HEK293 (cell line): ENCODE results near the gene LRRC4C.

Experiments used
- CTCF ChIA-PET: fragments of 350-600 bp; formaldehyde crosslinking; extraction: SDS; loops from one replicate; lab custom pipeline; 2021; ENCODE audit warnings: antibody characterized with exemption; lab: Yijun Ruan, JAX
- POLR2A ChIA-PET: fragments of 300-600 bp; formaldehyde crosslinking; extraction: SDS; loops from one replicate; lab custom pipeline; 2020; ENCODE audit warnings: antibody characterized with exemption, inconsistent platforms; lab: Yijun Ruan, JAX
- H3K27ac ChIP-seq: fragments of 200-500 bp; sonication (Bioruptor generic); 2 replicates; pipeline ENCODE4 v1.5.1; 2014; ENCODE audit warnings: low read depth, low read length, control low read depth, inconsistent platforms; ENCODE audit errors: extremely low read depth
- H3K36me3 ChIP-seq, 2 experiments: fragments of 200-500 bp in 1 of 2; sonication (Bioruptor generic) in 1 of 2; 1 replicate in 1 of 2; 2 replicates in 1 of 2; pipeline ENCODE4 v1.5.1; 2014 to 2017; ENCODE audit warnings: inconsistent platforms in 2 of 2, low read length in 2 of 2; ENCODE audit not compliant: control insufficient read depth in 2 of 2, insufficient read depth in 1 of 2
- H3K4me1 ChIP-seq: fragments of 200-500 bp; sonication (Bioruptor generic); 2 replicates; pipeline ENCODE4 v1.5.1; 2014; ENCODE audit warnings: mild to moderate bottlenecking, low read length, inconsistent platforms; ENCODE audit not compliant: control insufficient read depth, insufficient read depth
- H3K4me3 ChIP-seq: 2 replicates; pipeline ENCODE4 v1.5.1; 2011; ENCODE audit warnings: low read depth, mild to moderate bottlenecking, control low read depth, low read length, moderate library complexity
- H3K9me3 ChIP-seq: fragments of 200-500 bp; sonication (Bioruptor generic); 2 replicates; pipeline ENCODE4 v1.5.1; 2014; ENCODE audit warnings: low read depth, low read length, inconsistent platforms; ENCODE audit not compliant: control insufficient read depth, insufficient read depth
- AEBP2 ChIP-seq: fragments of 450-650 bp; formaldehyde crosslinking; IDR thresholded peaks from 2 replicates; pipeline ENCODE4 v1.5.1; 2016; ENCODE audit warnings: missing biosample characterization, missing genetic modification characterization, borderline replicate concordance
- KLF16 ChIP-seq: fragments of 450-650 bp; formaldehyde crosslinking; IDR thresholded peaks from 2 replicates; pipeline ENCODE4 v1.5.1; 2017; ENCODE audit warnings: missing biosample characterization, missing genetic modification characterization
- PRDM2 ChIP-seq: fragments of 450-650 bp; formaldehyde crosslinking; IDR thresholded peaks from 2 replicates; pipeline ENCODE4 v1.5.1; 2016; ENCODE audit warnings: missing biosample characterization, missing genetic modification characterization, borderline replicate concordance
- REPIN1 ChIP-seq: fragments of 450-650 bp; formaldehyde crosslinking; IDR thresholded peaks from 2 replicates; pipeline ENCODE4 v1.5.1; 2017; ENCODE audit warnings: missing biosample characterization, missing genetic modification characterization, low read depth
- ZFP3 ChIP-seq: fragments of 450-650 bp; formaldehyde crosslinking; IDR thresholded peaks from 2 replicates; pipeline ENCODE4 v1.5.1; 2016; ENCODE audit warnings: low read depth, missing biosample characterization, missing genetic modification characterization
- ZNF24 ChIP-seq: fragments of 450-650 bp; formaldehyde crosslinking; IDR thresholded peaks from 2 replicates; pipeline ENCODE4 v1.5.1; 2016; ENCODE audit warnings: missing biosample characterization, missing genetic modification characterization
- ZNF404 ChIP-seq: fragments of 450-650 bp; formaldehyde crosslinking; IDR thresholded peaks from 2 replicates; pipeline ENCODE4 v1.5.1; 2017; ENCODE audit warnings: missing biosample characterization, missing genetic modification characterization
- ZNF580 ChIP-seq: fragments of 450-650 bp; formaldehyde crosslinking; IDR thresholded peaks from 2 replicates; pipeline ENCODE4 v1.5.1; 2016; ENCODE audit warnings: missing biosample characterization, missing genetic modification characterization
- TF ChIP-seq, protein P1 (sequence below): fragments of 450-650 bp; IDR thresholded peaks from 2 replicates; pipeline ENCODE4 v1.5.1; 2018; ENCODE audit warnings: missing biosample characterization, mild to moderate bottlenecking, missing genetic modification characterization
- TF ChIP-seq, protein P2 (sequence below): fragments of 450-650 bp; formaldehyde crosslinking; IDR thresholded peaks from 2 replicates; pipeline ENCODE4 v1.5.1; 2016; ENCODE audit warnings: missing biosample characterization, missing genetic modification characterization
- TF ChIP-seq, protein P3 (sequence below): fragments of 450-650 bp; formaldehyde crosslinking; IDR thresholded peaks from 2 replicates; pipeline ENCODE4 v1.5.1; 2017; ENCODE audit warnings: missing biosample characterization, missing genetic modification characterization
- TF ChIP-seq, protein P4 (sequence below): sonication (generic); formaldehyde crosslinking; IDR thresholded peaks from 2 replicates; pipeline ENCODE4 v1.8.1; 2022; ENCODE audit warnings: mild to moderate bottlenecking, moderate library complexity, missing genetic modification reagents
- TF ChIP-seq, protein P5 (sequence below): fragments of 450-650 bp; formaldehyde crosslinking; IDR thresholded peaks from 2 replicates; pipeline ENCODE4 v1.5.1; 2016; ENCODE audit warnings: missing biosample characterization, missing genetic modification characterization

Gene LRRC4C

GRCh38 chr11:40435344-40435743, 1024.1 kb downstream of the LRRC4C start:
- Histone ChIP-seq H3K4me3 (no peak overlapping the region), H3K27ac (no peak overlapping the region), H3K9me3 (no peaks in the 10 kb centered on the region), H3K36me3 (no peaks in the 10 kb centered on the region), H3K4me1 (no peaks in the 10 kb centered on the region)
- ChIA-PET POLR2A (no interaction called here), CTCF (no interaction called here)
- TF ChIP-seq AEBP2 (tag by site-specific recombination) (no peak), PRDM2 (no peak), ZFP3 (tag by site-specific recombination) (no peak), ZNF24 (no peak), ZNF580 (tag by site-specific recombination) (no peak), KLF16 (tag by site-specific recombination) (no peak), REPIN1 (tag by site-specific recombination) (no peak), ZNF404 (tag by site-specific recombination) (no peak)
- TF ChIP-seq, protein P1, sequence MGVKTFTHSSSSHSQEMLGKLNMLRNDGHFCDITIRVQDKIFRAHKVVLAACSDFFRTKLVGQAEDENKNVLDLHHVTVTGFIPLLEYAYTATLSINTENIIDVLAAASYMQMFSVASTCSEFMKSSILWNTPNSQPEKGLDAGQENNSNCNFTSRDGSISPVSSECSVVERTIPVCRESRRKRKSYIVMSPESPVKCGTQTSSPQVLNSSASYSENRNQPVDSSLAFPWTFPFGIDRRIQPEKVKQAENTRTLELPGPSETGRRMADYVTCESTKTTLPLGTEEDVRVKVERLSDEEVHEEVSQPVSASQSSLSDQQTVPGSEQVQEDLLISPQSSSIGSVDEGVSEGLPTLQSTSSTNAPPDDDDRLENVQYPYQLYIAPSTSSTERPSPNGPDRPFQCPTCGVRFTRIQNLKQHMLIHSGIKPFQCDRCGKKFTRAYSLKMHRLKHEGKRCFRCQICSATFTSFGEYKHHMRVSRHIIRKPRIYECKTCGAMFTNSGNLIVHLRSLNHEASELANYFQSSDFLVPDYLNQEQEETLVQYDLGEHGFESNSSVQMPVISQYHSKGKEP (tag by site-specific recombination): no peak
- TF ChIP-seq, protein P2, sequence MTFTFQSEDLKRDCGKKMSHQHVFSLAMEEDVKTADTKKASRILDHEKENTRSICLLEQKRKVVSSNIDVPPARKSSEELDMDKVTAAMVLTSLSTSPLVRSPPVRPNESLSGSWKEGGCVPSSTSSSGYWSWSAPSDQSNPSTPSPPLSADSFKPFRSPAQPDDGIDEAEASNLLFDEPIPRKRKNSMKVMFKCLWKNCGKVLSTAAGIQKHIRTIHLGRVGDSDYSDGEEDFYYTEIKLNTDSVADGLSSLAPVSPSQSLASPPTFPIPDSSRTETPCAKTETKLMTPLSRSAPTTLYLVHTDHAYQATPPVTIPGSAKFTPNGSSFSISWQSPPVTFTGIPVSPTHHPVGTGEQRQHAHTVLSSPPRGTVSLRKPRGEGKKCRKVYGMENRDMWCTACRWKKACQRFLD (tag by site-specific recombination): no peak
- TF ChIP-seq, protein P3, sequence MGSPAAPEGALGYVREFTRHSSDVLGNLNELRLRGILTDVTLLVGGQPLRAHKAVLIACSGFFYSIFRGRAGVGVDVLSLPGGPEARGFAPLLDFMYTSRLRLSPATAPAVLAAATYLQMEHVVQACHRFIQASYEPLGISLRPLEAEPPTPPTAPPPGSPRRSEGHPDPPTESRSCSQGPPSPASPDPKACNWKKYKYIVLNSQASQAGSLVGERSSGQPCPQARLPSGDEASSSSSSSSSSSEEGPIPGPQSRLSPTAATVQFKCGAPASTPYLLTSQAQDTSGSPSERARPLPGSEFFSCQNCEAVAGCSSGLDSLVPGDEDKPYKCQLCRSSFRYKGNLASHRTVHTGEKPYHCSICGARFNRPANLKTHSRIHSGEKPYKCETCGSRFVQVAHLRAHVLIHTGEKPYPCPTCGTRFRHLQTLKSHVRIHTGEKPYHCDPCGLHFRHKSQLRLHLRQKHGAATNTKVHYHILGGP (tag by site-specific recombination): no peak
- TF ChIP-seq, protein P4, sequence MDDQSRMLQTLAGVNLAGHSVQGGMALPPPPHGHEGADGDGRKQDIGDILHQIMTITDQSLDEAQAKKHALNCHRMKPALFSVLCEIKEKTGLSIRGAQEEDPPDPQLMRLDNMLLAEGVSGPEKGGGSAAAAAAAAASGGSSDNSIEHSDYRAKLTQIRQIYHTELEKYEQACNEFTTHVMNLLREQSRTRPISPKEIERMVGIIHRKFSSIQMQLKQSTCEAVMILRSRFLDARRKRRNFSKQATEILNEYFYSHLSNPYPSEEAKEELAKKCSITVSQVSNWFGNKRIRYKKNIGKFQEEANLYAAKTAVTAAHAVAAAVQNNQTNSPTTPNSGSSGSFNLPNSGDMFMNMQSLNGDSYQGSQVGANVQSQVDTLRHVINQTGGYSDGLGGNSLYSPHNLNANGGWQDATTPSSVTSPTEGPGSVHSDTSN (CRISPR knock-in tag): no peak
- TF ChIP-seq, protein P5, sequence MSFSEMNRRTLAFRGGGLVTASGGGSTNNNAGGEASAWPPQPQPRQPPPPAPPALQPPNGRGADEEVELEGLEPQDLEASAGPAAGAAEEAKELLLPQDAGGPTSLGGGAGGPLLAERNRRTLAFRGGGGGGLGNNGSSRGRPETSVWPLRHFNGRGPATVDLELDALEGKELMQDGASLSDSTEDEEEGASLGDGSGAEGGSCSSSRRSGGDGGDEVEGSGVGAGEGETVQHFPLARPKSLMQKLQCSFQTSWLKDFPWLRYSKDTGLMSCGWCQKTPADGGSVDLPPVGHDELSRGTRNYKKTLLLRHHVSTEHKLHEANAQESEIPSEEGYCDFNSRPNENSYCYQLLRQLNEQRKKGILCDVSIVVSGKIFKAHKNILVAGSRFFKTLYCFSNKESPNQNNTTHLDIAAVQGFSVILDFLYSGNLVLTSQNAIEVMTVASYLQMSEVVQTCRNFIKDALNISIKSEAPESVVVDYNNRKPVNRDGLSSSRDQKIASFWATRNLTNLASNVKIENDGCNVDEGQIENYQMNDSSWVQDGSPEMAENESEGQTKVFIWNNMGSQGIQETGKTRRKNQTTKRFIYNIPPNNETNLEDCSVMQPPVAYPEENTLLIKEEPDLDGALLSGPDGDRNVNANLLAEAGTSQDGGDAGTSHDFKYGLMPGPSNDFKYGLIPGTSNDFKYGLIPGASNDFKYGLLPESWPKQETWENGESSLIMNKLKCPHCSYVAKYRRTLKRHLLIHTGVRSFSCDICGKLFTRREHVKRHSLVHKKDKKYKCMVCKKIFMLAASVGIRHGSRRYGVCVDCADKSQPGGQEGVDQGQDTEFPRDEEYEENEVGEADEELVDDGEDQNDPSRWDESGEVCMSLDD: no peak
